PC-9 (cell line): ENCODE data around the gene RAB3GAP2. TPM values are rescaled to one million over a fixed set of nuclear protein-coding genes. Genes with fewer than 3 reads are reported as not detected.

Experiments used
- BruUV-seq: library from RNA; stranded (reverse); fragments of 400-500 nt; replicated peaks from 2 replicates; lab custom pipeline; 2021; lab: Mats Ljungman, UMichigan
- CTCF ChIA-PET: fragments of 300-600 bp; sonication (Branson Sonifier 250); formaldehyde crosslinking; loops from one replicate; lab custom pipeline; 2022; ENCODE audit warnings: antibody characterized with exemption; lab: Charles Lee
- POLR2A ChIA-PET: fragments of 300-600 bp; sonication (Branson Sonifier 250); formaldehyde crosslinking; loops from one replicate; lab custom pipeline; 2022; ENCODE audit warnings: antibody characterized with exemption; ENCODE audit not compliant: unreplicated experiment; lab: Charles Lee
- DNase-seq, 2 experiments: peaks; one replicate each; pipeline versions ENCODE4 v3.0.0 to v3.0.0-alpha.2; 2015 to 2022; ENCODE audit warnings: mixed read lengths in 1 of 2
- H2AFZ ChIP-seq: fragments of 200-600 bp; sonication (generic); 2 replicates; pipeline ENCODE4 v1.8.1; 2017; ENCODE audit warnings: antibody characterized with exemption
- H3F3A ChIP-seq: fragments of 200-600 bp; sonication (generic); 2 replicates; pipeline ENCODE4 v1.8.1; 2017; ENCODE audit warnings: antibody characterized with exemption, mild to moderate bottlenecking, low read depth; ENCODE audit not compliant: insufficient read depth
- H3K27ac ChIP-seq: fragments of 200-600 bp; sonication (generic); 2 replicates; pipeline ENCODE4 v1.6.1; 2016; ENCODE audit warnings: mixed run types
- H3K27me3 ChIP-seq: fragments of 200-600 bp; sonication (generic); 2 replicates; pipeline ENCODE4 v1.6.1; 2016; ENCODE audit warnings: low read depth, mixed run types; ENCODE audit not compliant: insufficient read depth
- H3K36me3 ChIP-seq: fragments of 200-600 bp; sonication (generic); 2 replicates; pipeline ENCODE4 v1.6.1; 2016; ENCODE audit warnings: low read depth, mixed run types
- H3K4me1 ChIP-seq: fragments of 200-600 bp; sonication (generic); replicated peaks from 2 replicates; pipeline ENCODE4 v1.6.1; 2016; ENCODE audit warnings: mixed run types; ENCODE audit not compliant: insufficient read depth
- H3K4me2 ChIP-seq: fragments of 200-600 bp; sonication (generic); 2 replicates; pipeline ENCODE4 v1.6.1; 2017; ENCODE audit warnings: mixed run types
- H3K4me3 ChIP-seq: fragments of 200-600 bp; sonication (generic); 2 replicates; pipeline ENCODE4 v1.6.1; 2016; ENCODE audit warnings: mixed run types
- H3K79me2 ChIP-seq: fragments of 200-600 bp; sonication (generic); 2 replicates; pipeline ENCODE4 v1.6.1; 2017; ENCODE audit warnings: low read depth, mixed run types
- H3K9me2 ChIP-seq: fragments of 200-600 bp; sonication (generic); 2 replicates; pipeline ENCODE4 v1.8.1; 2017; ENCODE audit warnings: mild to moderate bottlenecking; ENCODE audit not compliant: insufficient read depth
- H3K9me3 ChIP-seq: fragments of 200-600 bp; sonication (generic); 2 replicates; pipeline ENCODE4 v1.8.1; 2016; ENCODE audit warnings: low read depth; ENCODE audit not compliant: insufficient read depth
- H4K20me1 ChIP-seq: fragments of 200-600 bp; sonication (generic); 2 replicates; pipeline ENCODE4 v1.8.1; 2017; ENCODE audit not compliant: insufficient read depth
- EZH2 ChIP-seq: fragments of 200-600 bp; sonication (generic); IDR thresholded peaks from 2 replicates; pipeline ENCODE4 v1.8.0; 2017; ENCODE audit warnings: antibody characterized with exemption, low read depth
- intact Hi-C: fragments of 100-400 bp; cut with micrococcal nuclease; formaldehyde crosslinking; loops from one replicate; pipeline ENCODE4 v1.10.0; 2022; ENCODE audit not compliant: unreplicated experiment
- total RNA-seq: library from RNA; stranded (reverse); gene quantifications from 2 replicates; pipeline ENCODE4 v1.2.3, GENCODE V29; 2021
- TF ChIP-seq, protein P1 (sequence below): fragments of 200-600 bp; sonication (generic); conservative IDR thresholded peaks from 2 replicates; pipeline ENCODE4 v1.6.1; 2017; ENCODE audit warnings: mixed run types, antibody characterized with exemption, mild to moderate bottlenecking, moderate library complexity

The RAB3GAP2 gene
- total RNA-seq, 1 experiment from 2014 or later: 51.0 TPM

DNA sequence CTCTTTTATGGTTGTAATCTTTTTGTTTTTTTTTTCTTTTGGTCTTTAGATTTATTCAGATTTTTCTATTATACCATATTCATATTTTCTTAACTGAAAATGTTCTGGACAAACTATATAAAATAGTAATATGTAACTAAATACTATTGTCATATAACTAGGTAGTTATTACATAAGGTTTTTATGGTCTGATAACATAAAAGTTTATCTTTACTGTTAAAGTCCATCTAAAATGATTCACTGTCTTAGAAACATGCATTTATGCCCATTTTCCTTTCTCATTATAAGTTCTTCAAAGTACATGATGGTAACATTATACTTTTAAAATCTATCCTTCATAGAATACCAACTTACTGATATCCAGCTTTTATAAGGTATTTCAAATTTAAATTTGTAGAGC lies 149.2 kb downstream of the RAB3GAP2 start:
- H3K9me3 ChIP-seq: no peaks in the 10 kb centered on the region
- no peak overlapping the region for H2AFZ ChIP-seq
- no peak for DNase-seq
- H3K4me2 ChIP-seq: no peak overlapping the region
- H3K4me1 ChIP-seq: no peaks in the 10 kb centered on the region
- POLR2A ChIA-PET: interaction anchor here (0.7 kb wide), 1 partner anchor 131 kb away, joined by 5 read pairs; no protein-coding TSS in a partner anchor
- BruUV-seq: no TSS peak
- intact Hi-C loops: no loop called here
- CTCF ChIA-PET: no interaction called here
- no peaks in the 10 kb centered on the region for H3K9me2 ChIP-seq
- H3F3A ChIP-seq: peaks cover 5% of the 10 kb centered on the region; the same call in 1 of the 2 replicates
- no peak overlapping the region for H3K4me3 ChIP-seq
- H3K36me3 ChIP-seq: 0 out of 2 replicates have a peak, but pooled peaks cover 14% of the 10 kb centered on the region
- no peaks in the 10 kb centered on the region for H3K27me3 ChIP-seq
- TF ChIP-seq, protein P1, sequence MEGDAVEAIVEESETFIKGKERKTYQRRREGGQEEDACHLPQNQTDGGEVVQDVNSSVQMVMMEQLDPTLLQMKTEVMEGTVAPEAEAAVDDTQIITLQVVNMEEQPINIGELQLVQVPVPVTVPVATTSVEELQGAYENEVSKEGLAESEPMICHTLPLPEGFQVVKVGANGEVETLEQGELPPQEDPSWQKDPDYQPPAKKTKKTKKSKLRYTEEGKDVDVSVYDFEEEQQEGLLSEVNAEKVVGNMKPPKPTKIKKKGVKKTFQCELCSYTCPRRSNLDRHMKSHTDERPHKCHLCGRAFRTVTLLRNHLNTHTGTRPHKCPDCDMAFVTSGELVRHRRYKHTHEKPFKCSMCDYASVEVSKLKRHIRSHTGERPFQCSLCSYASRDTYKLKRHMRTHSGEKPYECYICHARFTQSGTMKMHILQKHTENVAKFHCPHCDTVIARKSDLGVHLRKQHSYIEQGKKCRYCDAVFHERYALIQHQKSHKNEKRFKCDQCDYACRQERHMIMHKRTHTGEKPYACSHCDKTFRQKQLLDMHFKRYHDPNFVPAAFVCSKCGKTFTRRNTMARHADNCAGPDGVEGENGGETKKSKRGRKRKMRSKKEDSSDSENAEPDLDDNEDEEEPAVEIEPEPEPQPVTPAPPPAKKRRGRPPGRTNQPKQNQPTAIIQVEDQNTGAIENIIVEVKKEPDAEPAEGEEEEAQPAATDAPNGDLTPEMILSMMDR: no peak
- no peak for TF ChIP-seq EZH2
- peaks cover 10% of the 10 kb centered on the region; the same call in 1 of the 2 replicates for H4K20me1 ChIP-seq
- H3K27ac ChIP-seq: no peak overlapping the region
- no peaks in the 10 kb centered on the region for H3K79me2 ChIP-seq

DNA sequence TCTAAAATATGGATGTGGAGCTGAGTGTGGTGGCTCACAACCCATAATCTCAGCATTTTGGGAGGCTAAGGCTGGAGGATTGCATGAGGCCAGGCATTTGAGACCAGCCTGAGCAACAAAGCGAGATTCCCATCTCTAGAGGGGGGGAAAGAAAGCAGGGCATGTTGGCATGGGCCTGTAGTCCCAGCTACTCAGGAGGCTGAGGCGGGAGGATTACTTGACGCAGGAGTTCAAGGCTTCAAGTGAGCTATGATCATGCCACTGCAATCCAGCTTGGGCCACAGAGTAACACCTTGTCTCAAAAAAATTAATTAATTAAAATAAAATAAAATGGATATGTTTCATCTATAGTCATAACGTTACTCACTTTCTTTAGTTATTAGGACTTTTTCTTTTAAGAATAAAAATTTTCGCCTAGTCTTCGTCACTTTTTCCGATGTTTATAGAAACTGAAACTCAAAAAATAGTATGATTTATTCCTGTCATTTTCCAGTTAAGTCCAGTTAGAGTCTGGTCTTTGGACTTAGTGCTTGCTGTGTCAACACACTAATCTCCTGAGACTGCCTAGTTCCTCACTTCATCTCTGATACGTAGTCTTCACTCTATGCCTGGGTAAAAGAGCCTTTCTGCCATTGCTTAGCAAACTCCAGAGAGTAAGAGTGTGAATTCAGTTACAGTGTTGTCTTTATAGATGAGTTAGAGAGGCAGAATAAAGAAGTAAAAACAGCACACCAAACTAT lies 150.3 kb downstream of the RAB3GAP2 start:
- Histone ChIP-seq H3K27ac (0 out of 2 replicates have a peak overlapping the region, but pooled peaks have one; percentile 32), H3K4me1 (no peaks in the 10 kb centered on the region), H3F3A (peaks cover 5% of the 10 kb centered on the region; the same call in 1 of the 2 replicates), H3K4me3 (no peak overlapping the region), H3K27me3 (no peaks in the 10 kb centered on the region), H3K9me3 (no peaks in the 10 kb centered on the region), H3K36me3 (0 out of 2 replicates have a peak, but pooled peaks cover 10% of the 10 kb centered on the region), H4K20me1 (peaks cover 10% of the 10 kb centered on the region; the same call in 1 of the 2 replicates), H3K79me2 (no peaks in the 10 kb centered on the region), H3K9me2 (no peaks in the 10 kb centered on the region), H3K4me2 (no peak overlapping the region), H2AFZ (no peak overlapping the region)
- DNase-seq: no peak
- intact Hi-C loops: no loop called here
- POLR2A ChIA-PET: interaction anchor here (0.7 kb wide), 1 partner anchor 130 kb away, joined by 5 read pairs; no protein-coding TSS in a partner anchor
- TF ChIP-seq, protein P1: no peak
- TF ChIP-seq EZH2: no peak
- BruUV-seq: no TSS peak
- CTCF ChIA-PET: interaction anchor here (0.5 kb wide), 1 partner anchor 9 kb away, joined by 3 read pairs; no protein-coding TSS in a partner anchor

DNA sequence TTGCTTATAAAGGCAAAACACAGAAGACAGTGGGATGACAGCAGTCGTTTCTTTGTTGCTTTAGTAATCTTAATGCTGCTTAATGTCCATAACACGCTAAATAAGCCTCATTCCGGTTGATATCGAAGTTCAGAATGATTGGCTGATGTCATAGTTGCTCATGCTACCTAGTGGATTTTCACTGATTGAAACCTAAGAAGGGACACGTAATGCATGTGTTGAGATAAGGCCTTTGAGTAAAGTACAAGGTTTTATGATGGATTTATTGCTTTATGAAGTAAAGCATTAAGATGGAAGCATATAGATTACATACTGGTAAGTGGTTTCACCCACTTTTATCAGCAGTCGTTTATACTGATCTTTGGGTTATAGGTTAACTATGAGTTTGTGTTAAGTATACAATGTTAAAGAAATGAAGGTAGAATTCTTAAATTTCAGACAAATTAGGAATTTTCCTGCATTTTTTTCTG lies 153.2 kb downstream of the RAB3GAP2 start:
- intact Hi-C loops: no loop called here
- DNase-seq: no peak
- ChIA-PET POLR2A (no interaction called here), CTCF (no interaction called here)
- Histone ChIP-seq H3K79me2 (no peaks in the 10 kb centered on the region), H3F3A (peaks cover 5% of the 10 kb centered on the region; the same call in 1 of the 2 replicates), H3K4me3 (no peak overlapping the region), H3K27ac (no peak overlapping the region), H2AFZ (no peak overlapping the region), H3K36me3 (peaks cover 17% of the 10 kb centered on the region), H3K9me2 (no peaks in the 10 kb centered on the region), H3K4me2 (no peak overlapping the region), H3K9me3 (no peaks in the 10 kb centered on the region), H3K27me3 (no peaks in the 10 kb centered on the region), H3K4me1 (no peaks in the 10 kb centered on the region), H4K20me1 (peaks cover 4% of the 10 kb centered on the region)
- TF ChIP-seq, protein P1: no peak
- no peak for TF ChIP-seq EZH2
- BruUV-seq: no TSS peak
